NCI-H748 (cell line): Measurements from ENCODE around the gene PCBP3.

Experiments used
- DNase-seq: peaks from one replicate; lab custom pipeline; 2025; ENCODE audit not compliant: unreplicated experiment; lab: John Stamatoyannopoulos, UW

PCBP3 gene

GRCh38 chr21:45986316-45987051 is 343.0 kb downstream of the PCBP3 start:
- DNase-seq: no peak

GRCh38 chr21:45987121-45987711 is 343.7 kb downstream of the PCBP3 start:
- DNase-seq: no peak

DNA sequence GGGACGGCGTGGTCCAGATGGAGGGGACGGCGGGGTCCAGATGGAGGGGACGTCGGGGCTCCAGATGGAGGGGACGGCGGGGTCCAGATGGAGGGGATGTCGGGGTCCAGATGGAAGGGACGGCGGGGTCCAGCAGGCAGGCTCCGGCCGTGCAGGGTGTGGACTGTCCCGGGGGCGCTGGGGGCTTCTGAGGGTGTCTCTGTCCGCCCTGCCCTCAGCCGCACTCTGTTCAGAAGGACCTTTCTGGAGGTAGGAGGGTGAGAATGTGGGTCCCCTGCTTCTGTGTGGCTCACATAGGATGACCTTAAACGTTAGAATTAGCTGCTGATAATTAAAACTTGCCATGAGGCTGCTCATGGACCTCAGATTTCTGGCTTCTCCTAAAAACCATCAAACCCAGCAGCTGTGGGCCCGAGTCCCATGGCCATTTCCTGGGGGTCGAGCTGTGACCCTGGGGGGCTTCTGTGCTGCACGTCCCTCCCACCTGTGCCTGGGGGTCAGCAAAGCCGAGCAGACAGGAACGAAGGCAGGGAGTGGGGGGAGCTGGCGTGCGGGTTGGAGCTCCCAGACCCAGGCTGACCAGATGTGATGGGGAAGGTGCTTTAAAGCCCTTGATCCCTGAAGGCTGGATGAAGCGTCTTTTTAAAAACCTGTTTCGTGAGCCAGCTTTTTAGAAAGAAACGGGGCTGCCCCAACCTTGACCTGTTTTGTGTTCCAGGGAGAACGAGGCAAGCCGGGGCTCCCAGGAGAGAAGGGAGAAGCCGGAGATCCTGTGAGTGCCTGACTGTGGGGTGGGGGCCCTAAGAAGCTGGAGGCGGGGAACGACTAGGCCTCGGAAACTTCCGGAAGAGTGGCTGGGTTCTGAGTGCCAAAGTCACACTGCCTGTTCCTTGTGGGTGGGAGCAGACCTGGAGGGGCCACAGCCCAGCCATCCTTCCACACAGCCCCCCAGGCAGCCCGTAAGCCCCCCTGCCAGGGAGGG is 345.1 kb downstream of the PCBP3 start:
- DNase-seq: no peak

- DNase-seq: no peak
Measured at GRCh38 chr21:45989355-45990048, 346.0 kb downstream of the PCBP3 start.

DNA sequence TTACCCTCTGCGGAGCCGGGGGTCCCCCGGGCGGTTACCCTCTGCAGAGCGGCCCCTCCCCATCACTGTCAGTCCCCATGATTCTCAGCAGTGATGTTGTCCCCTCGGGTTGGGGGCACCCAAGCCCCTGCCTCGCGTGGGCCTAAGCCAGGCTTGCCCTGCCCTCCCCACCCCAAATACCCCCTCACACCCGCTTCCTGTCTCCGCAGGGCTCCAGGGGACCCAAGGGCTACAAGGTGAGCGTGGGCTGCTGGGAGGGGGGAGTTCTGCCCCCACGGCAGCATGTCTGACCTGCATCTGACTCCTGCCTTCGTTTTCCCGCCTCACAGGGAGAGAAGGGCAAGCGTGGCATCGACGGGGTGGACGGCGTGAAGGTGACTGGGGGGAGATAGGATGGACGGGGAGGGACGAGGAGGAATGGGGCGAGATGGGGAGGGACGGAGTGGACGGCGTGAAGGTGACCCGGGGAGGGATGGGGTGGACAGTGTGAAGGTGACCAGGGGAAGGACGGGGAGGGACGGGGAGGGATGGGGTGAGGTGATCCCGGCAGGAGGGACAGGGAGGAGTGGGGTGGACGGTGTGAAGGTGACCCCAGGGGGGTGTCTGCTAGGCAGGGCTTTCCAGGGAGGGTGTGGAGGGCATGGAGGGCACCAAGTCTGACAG is 346.7 kb downstream of the PCBP3 start:
- no peak for DNase-seq

GRCh38 chr21:45990741-45991605 is 347.4 kb downstream of the PCBP3 start:
- no peak for DNase-seq

DNA sequence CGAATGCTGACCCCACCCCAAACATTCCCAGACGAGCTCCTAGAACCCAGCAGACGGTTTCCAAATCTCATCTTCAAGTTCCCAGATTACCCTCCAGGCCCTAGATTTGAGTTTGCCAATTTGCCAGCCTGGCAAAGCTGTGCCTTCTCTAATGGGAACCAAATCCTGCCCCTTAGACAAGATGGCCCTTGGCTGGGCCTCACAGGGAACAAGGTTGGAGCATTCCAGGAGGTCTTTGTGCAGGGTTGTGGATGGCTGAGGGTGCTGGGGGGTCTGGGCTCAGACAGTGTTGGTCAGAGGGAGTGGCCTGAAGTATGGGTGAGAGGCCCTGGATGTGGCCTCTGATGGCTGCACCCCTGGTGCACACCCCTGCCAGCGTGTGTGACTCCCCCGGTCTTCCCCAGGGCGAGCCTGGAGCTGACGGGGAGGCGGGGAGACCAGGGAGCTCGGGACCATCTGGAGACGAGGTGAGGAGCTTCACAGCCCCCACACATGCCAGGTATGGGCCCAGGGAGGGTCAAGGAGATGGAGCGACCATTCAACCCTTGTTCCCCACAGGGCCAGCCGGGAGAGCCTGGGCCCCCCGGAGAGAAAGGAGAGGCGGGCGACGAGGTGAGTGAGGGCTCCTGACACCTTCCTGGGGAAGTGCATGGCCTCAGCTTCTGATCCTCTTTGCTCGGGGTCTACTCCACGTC is 348.2 kb downstream of the PCBP3 start:
- DNase-seq: no peak
